Measurements from ENCODE around the gene TRIO.

TRIO gene

DNA sequence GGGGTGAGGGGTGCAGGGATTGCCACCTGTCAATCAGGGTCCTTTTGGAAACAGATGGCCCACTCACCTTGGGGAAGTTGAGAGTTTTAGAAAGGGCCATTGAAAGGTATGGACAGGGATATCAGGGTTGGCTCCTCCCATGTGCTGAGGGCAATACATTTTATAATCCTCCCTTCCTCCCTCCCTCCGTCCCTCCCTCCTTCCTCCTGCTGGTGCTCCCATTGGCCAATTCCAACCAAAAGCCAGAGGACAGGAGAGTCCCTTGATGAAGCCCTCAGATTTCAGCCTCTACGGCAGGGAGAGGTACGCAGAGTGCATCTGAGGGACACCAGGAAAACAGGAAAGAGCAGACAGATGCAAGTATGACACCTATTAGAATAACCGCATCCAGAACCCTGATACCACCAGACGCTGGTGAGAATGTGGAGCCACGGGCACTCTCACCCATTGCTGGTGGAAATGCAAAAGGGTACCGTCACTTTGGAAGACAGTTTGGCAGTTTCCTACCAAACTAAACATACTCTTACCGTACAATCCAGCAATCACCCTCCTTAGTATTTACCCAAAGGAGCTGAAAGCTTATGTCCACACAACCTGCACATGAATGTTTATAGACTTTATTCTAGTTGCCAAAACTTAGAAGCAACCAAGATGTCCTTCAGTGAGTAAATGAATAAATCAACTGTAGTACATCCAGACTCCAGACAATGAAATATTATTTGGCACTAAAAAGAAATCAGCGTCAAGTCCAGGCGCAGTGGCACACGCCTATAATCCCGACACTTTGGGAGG is 380.3 kb downstream of the TRIO start:
- Histone ChIP-seq H3K4me1 (ENCODE audit: control insufficient read depth, insufficient read depth, low read length) (no peaks in the 10 kb centered on the region), H3K27ac (ENCODE audit: low read depth, low read length) (no peak overlapping the region), H3K27me3 (ENCODE audit: control insufficient read depth, insufficient read depth, low read length) (no peaks in the 10 kb centered on the region), H3K9ac (ENCODE audit: low read length) (no peak overlapping the region), H3K36me3 (ENCODE audit: control insufficient read depth, insufficient read depth, low read length) (no peaks in the 10 kb centered on the region), H3K4me3 (ENCODE audit: low read length) (no peak overlapping the region)

DNA sequence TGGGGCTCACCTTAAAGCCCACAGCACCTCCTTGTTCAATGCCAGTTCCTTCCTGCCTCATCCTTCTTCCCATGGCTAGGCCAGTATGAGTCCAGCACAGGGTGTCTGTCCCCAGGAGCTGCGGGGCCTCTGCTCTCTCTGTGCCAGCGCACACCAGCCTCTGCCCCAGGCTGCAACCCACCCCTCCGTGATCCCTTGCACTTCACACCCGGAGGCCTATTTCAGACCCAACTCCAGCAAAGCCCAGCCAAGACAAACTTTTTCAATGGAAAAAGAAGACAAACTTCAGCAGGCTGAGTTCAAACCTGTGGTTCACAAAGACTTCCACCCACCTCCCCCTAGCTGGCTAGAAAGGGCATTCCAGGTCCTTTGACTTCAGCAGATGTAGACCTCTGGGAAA is 382.3 kb downstream of the TRIO start:
- H3K4me1 ChIP-seq (ENCODE audit: control insufficient read depth, insufficient read depth, low read length), result no peaks in the 10 kb centered on the region
- no peak overlapping the region for H3K9ac ChIP-seq (ENCODE audit: low read length)
- no peak overlapping the region for H3K4me3 ChIP-seq (ENCODE audit: low read length)
- no peaks in the 10 kb centered on the region for H3K36me3 ChIP-seq (ENCODE audit: control insufficient read depth, insufficient read depth, low read length)
- no peak overlapping the region for H3K27ac ChIP-seq (ENCODE audit: low read depth, low read length)
- H3K27me3 ChIP-seq (ENCODE audit: control insufficient read depth, insufficient read depth, low read length), result no peaks in the 10 kb centered on the region

DNA sequence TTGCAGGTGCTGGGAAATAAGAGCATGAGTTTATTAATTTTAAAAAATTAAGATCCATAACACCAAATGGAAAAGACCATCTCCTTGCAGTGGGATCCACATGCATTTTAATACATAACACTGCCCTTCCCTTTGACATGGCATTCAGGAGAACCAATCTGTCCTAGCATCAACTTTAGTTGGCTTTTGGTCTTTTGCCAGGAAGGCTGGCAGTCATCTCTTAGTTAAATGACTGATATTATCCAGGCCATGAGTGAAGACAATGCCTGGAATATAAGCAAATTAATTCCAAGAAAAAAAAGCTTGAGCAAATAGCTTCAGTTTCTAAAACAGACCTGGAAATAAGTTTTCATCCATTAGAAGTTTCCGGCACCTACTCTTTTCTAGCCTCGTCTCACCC is 383.4 kb downstream of the TRIO start:
- H3K27me3 ChIP-seq (ENCODE audit: control insufficient read depth, insufficient read depth, low read length), result no peaks in the 10 kb centered on the region
- H3K4me1 ChIP-seq (ENCODE audit: control insufficient read depth, insufficient read depth, low read length), result no peaks in the 10 kb centered on the region
- H3K27ac ChIP-seq (ENCODE audit: low read depth, low read length), result no peak overlapping the region
- H3K4me3 ChIP-seq (ENCODE audit: low read length), result no peak overlapping the region
- no peaks in the 10 kb centered on the region for H3K36me3 ChIP-seq (ENCODE audit: control insufficient read depth, insufficient read depth, low read length)
- no peak overlapping the region for H3K9ac ChIP-seq (ENCODE audit: low read length)

GRCh38 chr5:14528115-14528514 is 385.0 kb downstream of the TRIO start:
- no peaks in the 10 kb centered on the region for H3K4me1 ChIP-seq (ENCODE audit: control insufficient read depth, insufficient read depth, low read length)
- H3K9ac ChIP-seq (ENCODE audit: low read length), result no peak overlapping the region
- no peaks in the 10 kb centered on the region for H3K27me3 ChIP-seq (ENCODE audit: control insufficient read depth, insufficient read depth, low read length)
- H3K36me3 ChIP-seq (ENCODE audit: control insufficient read depth, insufficient read depth, low read length), result no peaks in the 10 kb centered on the region
- no peak overlapping the region for H3K27ac ChIP-seq (ENCODE audit: low read depth, low read length)
- no peak overlapping the region for H3K4me3 ChIP-seq (ENCODE audit: low read length)

- Histone ChIP-seq H3K36me3 (ENCODE audit: control insufficient read depth, insufficient read depth, low read length) (no peaks in the 10 kb centered on the region), H3K9ac (ENCODE audit: low read length) (no peak overlapping the region), H3K27ac (ENCODE audit: low read depth, low read length) (no peak overlapping the region), H3K4me3 (ENCODE audit: low read length) (no peak overlapping the region), H3K4me1 (ENCODE audit: control insufficient read depth, insufficient read depth, low read length) (no peaks in the 10 kb centered on the region), H3K27me3 (ENCODE audit: control insufficient read depth, insufficient read depth, low read length) (no peaks in the 10 kb centered on the region)
These were observed 385.8 kb downstream of the TRIO start for GRCh38 chr5:14528926-14529325.

- no peaks in the 10 kb centered on the region for H3K4me1 ChIP-seq (ENCODE audit: control insufficient read depth, insufficient read depth, low read length)
- no peaks in the 10 kb centered on the region for H3K27me3 ChIP-seq (ENCODE audit: control insufficient read depth, insufficient read depth, low read length)
- no peak overlapping the region for H3K27ac ChIP-seq (ENCODE audit: low read depth, low read length)
- no peaks in the 10 kb centered on the region for H3K36me3 ChIP-seq (ENCODE audit: control insufficient read depth, insufficient read depth, low read length)
- H3K9ac ChIP-seq (ENCODE audit: low read length), result no peak overlapping the region
- H3K4me3 ChIP-seq (ENCODE audit: low read length), result no peak overlapping the region
These were observed 388.5 kb downstream of the TRIO start for GRCh38 chr5:14531668-14532067.

DNA sequence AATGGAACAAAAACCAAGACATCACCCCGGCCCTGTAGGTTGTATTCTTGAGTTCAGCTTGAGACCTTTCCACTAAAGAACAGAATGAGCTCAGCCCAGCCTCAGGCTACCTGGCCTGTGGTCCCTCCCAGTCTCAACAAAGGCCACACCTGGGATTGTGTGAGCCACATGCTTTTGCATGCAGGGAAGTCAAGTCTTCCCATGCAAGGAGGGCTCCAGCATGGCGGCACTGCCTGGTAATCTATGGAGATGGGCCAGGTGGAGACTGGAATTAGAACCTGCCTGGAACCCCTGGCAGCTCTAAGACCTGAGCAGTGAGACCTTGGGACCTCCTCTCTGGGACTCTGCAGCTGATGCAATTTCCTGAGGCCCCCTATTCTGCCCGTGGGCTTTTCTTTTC is 389.0 kb downstream of the TRIO start:
- H3K36me3 ChIP-seq (ENCODE audit: control insufficient read depth, insufficient read depth, low read length), result no peaks in the 10 kb centered on the region
- H3K4me1 ChIP-seq (ENCODE audit: control insufficient read depth, insufficient read depth, low read length), result no peaks in the 10 kb centered on the region
- no peak overlapping the region for H3K9ac ChIP-seq (ENCODE audit: low read length)
- H3K4me3 ChIP-seq (ENCODE audit: low read length), result no peak overlapping the region
- H3K27ac ChIP-seq (ENCODE audit: low read depth, low read length), result no peak overlapping the region
- no peaks in the 10 kb centered on the region for H3K27me3 ChIP-seq (ENCODE audit: control insufficient read depth, insufficient read depth, low read length)

DNA sequence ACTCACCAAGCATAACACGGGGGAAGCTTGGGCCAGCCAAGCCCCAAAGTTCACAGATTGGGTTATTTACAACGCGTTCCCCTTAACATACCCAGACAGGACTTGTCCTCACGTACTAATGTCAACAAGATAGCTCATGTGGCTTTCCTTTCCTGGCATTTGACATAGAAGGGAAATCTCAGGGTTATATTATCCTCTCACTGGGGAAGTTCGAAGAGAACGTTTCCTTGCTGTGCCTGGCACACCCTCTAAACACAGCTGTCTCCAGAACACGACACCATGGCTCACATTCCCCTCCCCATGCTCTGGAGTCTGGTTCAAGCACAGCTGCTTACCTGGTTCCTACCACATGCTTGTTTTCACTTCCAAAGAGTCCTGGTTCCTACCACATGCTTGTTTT is 391.6 kb downstream of the TRIO start:
- Histone ChIP-seq H3K27ac (ENCODE audit: low read depth, low read length) (no peak overlapping the region), H3K9ac (ENCODE audit: low read length) (no peak overlapping the region), H3K4me3 (ENCODE audit: low read length) (no peak overlapping the region)

DNA sequence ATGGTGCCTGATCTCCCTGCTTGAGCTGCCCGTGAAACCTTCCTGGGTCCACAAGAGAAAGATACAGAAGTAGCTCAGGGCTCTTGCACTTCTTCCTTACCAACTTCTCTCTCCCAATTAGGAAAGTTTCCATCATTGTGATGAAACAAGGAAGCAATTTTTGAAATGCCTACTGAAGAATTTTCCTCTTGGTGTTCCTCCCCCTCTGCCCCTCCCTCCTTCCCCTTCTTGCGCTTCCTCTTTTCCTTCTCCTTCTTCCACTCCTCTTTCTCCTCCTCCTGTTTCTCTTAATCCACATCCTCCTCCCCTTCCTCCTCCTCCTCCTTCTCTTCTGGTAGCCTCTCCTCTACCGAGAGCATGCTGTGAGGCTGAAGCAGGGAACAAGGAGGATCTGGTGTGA is 402.2 kb downstream of the TRIO start:
- Histone ChIP-seq H3K27ac (ENCODE audit: low read depth, low read length) (no peak overlapping the region), H3K4me3 (ENCODE audit: low read length) (no peak overlapping the region), H3K36me3 (ENCODE audit: control insufficient read depth, insufficient read depth, low read length) (no peaks in the 10 kb centered on the region), H3K27me3 (ENCODE audit: control insufficient read depth, insufficient read depth, low read length) (no peaks in the 10 kb centered on the region), H3K9ac (ENCODE audit: low read length) (no peak overlapping the region), H3K4me1 (ENCODE audit: control insufficient read depth, insufficient read depth, low read length) (no peaks in the 10 kb centered on the region)

More for the DNA sequence above, 391.6 kb downstream of the TRIO start:
- Histone ChIP-seq H3K27me3 (ENCODE audit: control insufficient read depth, insufficient read depth, low read length) (no peaks in the 10 kb centered on the region), H3K36me3 (ENCODE audit: control insufficient read depth, insufficient read depth, low read length) (no peaks in the 10 kb centered on the region), H3K4me1 (ENCODE audit: control insufficient read depth, insufficient read depth, low read length) (no peaks in the 10 kb centered on the region)

- Histone ChIP-seq H3K27ac (ENCODE audit: low read depth, low read length) (no peak overlapping the region), H3K9ac (ENCODE audit: low read length) (no peak overlapping the region), H3K36me3 (ENCODE audit: control insufficient read depth, insufficient read depth, low read length) (no peaks in the 10 kb centered on the region), H3K4me1 (ENCODE audit: control insufficient read depth, insufficient read depth, low read length) (no peaks in the 10 kb centered on the region), H3K27me3 (ENCODE audit: control insufficient read depth, insufficient read depth, low read length) (no peaks in the 10 kb centered on the region), H3K4me3 (ENCODE audit: low read length) (no peak overlapping the region)
These were observed 402.7 kb downstream of the TRIO start for GRCh38 chr5:14545862-14546261.

- Histone ChIP-seq H3K4me1 (ENCODE audit: control insufficient read depth, insufficient read depth, low read length) (no peaks in the 10 kb centered on the region), H3K27ac (ENCODE audit: low read depth, low read length) (no peak overlapping the region), H3K9ac (ENCODE audit: low read length) (no peak overlapping the region), H3K27me3 (ENCODE audit: control insufficient read depth, insufficient read depth, low read length) (no peaks in the 10 kb centered on the region), H3K4me3 (ENCODE audit: low read length) (no peak overlapping the region), H3K36me3 (ENCODE audit: control insufficient read depth, insufficient read depth, low read length) (no peaks in the 10 kb centered on the region)
These were observed 404.5 kb downstream of the TRIO start for GRCh38 chr5:14547666-14548065.

DNA sequence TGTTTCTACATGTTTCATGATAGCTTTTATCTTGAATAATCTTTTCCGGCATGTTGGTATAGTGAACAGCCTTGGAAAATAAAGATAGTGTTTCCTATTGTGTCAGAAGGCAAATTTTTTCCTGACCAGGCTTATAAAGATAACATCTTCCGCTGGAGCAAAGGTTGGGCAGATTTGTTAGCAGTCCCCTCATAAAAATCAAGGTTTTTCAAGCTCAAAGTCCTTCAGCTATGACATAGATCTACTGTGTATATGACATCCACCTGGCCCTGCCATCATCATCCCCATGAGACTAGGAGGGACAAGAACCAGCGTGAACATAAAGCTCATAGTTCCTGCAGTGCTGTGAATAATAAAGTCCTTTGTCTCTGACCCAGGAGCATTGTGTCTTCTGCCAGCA is 408.1 kb downstream of the TRIO start:
- H3K4me1 ChIP-seq (ENCODE audit: control insufficient read depth, insufficient read depth, low read length), result no peaks in the 10 kb centered on the region

DNA sequence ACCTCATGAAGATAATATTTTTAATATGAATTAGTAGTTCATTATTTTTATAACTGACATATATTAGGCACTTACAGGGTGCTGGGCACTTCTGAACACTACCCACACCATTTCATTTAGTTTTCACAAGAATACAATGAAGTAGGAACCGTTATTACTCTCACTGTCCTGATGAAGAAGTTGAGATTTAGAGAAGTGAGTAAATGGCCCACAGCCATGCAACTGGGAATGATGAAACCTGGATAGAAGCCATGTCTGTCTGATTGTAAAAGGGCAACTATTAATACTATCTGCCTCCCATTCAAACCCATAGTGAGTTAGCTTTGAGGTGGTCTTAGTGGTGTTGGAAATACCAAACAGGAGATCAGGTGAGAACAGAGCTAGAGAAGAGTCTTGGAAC is 408.9 kb downstream of the TRIO start:
- H3K27me3 ChIP-seq (ENCODE audit: control insufficient read depth, insufficient read depth, low read length), result no peaks in the 10 kb centered on the region
- H3K4me1 ChIP-seq (ENCODE audit: control insufficient read depth, insufficient read depth, low read length), result no peaks in the 10 kb centered on the region
- no peaks in the 10 kb centered on the region for H3K36me3 ChIP-seq (ENCODE audit: control insufficient read depth, insufficient read depth, low read length)
- no peak overlapping the region for H3K4me3 ChIP-seq (ENCODE audit: low read length)
- no peak overlapping the region for H3K27ac ChIP-seq (ENCODE audit: low read depth, low read length)
- H3K9ac ChIP-seq (ENCODE audit: low read length), result no peak overlapping the region

More for the DNA sequence above, 408.1 kb downstream of the TRIO start:
- Histone ChIP-seq H3K9ac (ENCODE audit: low read length) (no peak overlapping the region), H3K36me3 (ENCODE audit: control insufficient read depth, insufficient read depth, low read length) (no peaks in the 10 kb centered on the region), H3K4me3 (ENCODE audit: low read length) (no peak overlapping the region), H3K27ac (ENCODE audit: low read depth, low read length) (no peak overlapping the region), H3K27me3 (ENCODE audit: control insufficient read depth, insufficient read depth, low read length) (no peaks in the 10 kb centered on the region)

All from rectal smooth muscle tissue (tissue), 1 donor.